DND-41 (cell line): ENCODE results near the gene TLR5.

Experiments used
- ATAC-seq: fragments of 200-7000 bp; cut with Tn5 transposase; 3 replicates; pipeline ENCODE4 v1.9.1; 2021; ENCODE audit warnings: low read depth; ENCODE audit not compliant: insufficient read depth
- DNase-seq: peaks from one replicate; pipeline ENCODE4 v3.0.0-alpha.2; 2020
- H2AFZ ChIP-seq: 2 replicates; pipeline ENCODE4 v1.6.0; 2012; ENCODE audit warnings: low read depth, low read length
- H3K27ac ChIP-seq: 2 replicates; pipeline ENCODE4 v1.5.1; 2012; ENCODE audit warnings: low read length, inconsistent platforms
- H3K27me3 ChIP-seq: fragments of 200-600 bp; sonication (generic); 2 replicates; pipeline ENCODE4 v1.6.0; 2012; ENCODE audit warnings: low read length, mild to moderate bottlenecking, inconsistent platforms; ENCODE audit not compliant: insufficient read depth, poor library complexity
- H3K36me3 ChIP-seq: 2 replicates; pipeline ENCODE4 v1.5.1; 2012; ENCODE audit warnings: low read length, inconsistent platforms; ENCODE audit not compliant: insufficient read depth
- H3K4me1 ChIP-seq: 2 replicates; pipeline ENCODE4 v1.5.1; 2012; ENCODE audit warnings: mild to moderate bottlenecking, low read length; ENCODE audit not compliant: insufficient read depth
- H3K4me2 ChIP-seq: 2 replicates; pipeline ENCODE4 v1.6.0; 2012; ENCODE audit warnings: mild to moderate bottlenecking, moderate library complexity, low read length, inconsistent platforms; ENCODE audit not compliant: insufficient read depth
- H3K4me3 ChIP-seq, 2 experiments: fragments of 200-600 bp in 1 of 2; shearing (Covaris generic) in 1 of 2; 2 replicates each; pipeline ENCODE4 v1.5.1; 2012 to 2016; ENCODE audit warnings: inconsistent platforms in 2 of 2, low read length in 2 of 2, mild to moderate bottlenecking in 2 of 2, low read depth in 1 of 2, moderate library complexity in 1 of 2
- H3K79me2 ChIP-seq: 2 replicates; pipeline ENCODE4 v1.6.0; 2012; ENCODE audit warnings: low read length, inconsistent platforms; ENCODE audit not compliant: insufficient read depth
- H3K9ac ChIP-seq: 2 replicates; pipeline ENCODE4 v1.6.0; 2012; ENCODE audit warnings: low read depth, mild to moderate bottlenecking, inconsistent platforms, low read length, moderate library complexity
- H3K9me3 ChIP-seq: 2 replicates; pipeline ENCODE4 v1.5.1; 2012; ENCODE audit warnings: low read length, moderate library complexity, mild to moderate bottlenecking, inconsistent platforms; ENCODE audit not compliant: insufficient read depth, severe bottlenecking
- H4K20me1 ChIP-seq: 2 replicates; pipeline ENCODE4 v1.6.0; 2012; ENCODE audit warnings: low read length; ENCODE audit not compliant: insufficient read depth
- EZH2 ChIP-seq: IDR thresholded peaks from 3 replicates; pipeline ENCODE4 v1.6.1; 2012; ENCODE audit warnings: borderline replicate concordance, low read depth, mild to moderate bottlenecking, moderate library complexity, low read length, inconsistent platforms; ENCODE audit not compliant: severe bottlenecking
- TF ChIP-seq, protein P1 (sequence below): IDR thresholded peaks from 2 replicates; pipeline ENCODE4 v1.5.1; 2012; ENCODE audit warnings: borderline replicate concordance, low read length, moderate library complexity, mild to moderate bottlenecking; ENCODE audit not compliant: poor library complexity, severe bottlenecking; ENCODE audit errors: extremely low read depth

Gene TLR5

DNA sequence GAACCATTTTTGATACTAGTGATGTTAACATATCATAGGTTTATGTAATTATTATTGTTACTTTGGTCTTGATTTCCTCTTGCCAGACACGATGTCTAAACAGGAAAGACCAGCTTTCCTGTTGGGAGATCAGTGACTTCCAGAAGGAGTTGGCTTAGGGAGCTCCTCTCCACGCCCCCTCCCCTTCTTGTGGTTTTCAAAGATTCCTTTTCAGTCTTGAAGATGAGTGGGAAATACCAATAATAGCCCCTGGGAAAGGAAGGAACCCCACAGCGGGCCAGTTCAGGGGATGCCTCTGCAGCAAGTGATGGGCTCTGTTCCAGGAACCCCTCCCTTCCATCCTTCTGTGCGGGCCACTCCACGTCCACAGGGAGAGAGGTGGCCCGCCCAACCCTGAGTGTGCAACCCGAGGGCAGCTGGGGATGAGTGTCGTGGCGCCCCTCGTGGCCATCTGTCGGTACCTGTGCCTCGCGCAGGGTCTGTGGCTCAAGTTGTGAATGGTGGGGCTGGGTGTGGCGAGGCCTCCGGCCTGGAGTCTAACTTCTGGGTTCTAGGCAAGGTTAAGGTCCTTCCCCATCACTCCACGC lies 65.7 kb downstream of the TLR5 start:
- Histone ChIP-seq H3K36me3 (no peaks in the 10 kb centered on the region), H3K9ac (no peak overlapping the region), H3K4me3 (no peak overlapping the region), H3K4me2 (no peak overlapping the region), H3K9me3 (no peaks in the 10 kb centered on the region), H4K20me1 (no peaks in the 10 kb centered on the region; the same call in 1 of the 2 replicates), H3K27ac (no peak overlapping the region), H3K4me1 (peaks cover 7% of the 10 kb centered on the region), H3K79me2 (no peaks in the 10 kb centered on the region), H3K27me3 (peaks cover 3% of the 10 kb centered on the region), H2AFZ (no peak overlapping the region)
- ATAC-seq (no peak), DNase-seq (no peak)
- TF ChIP-seq, protein P1, sequence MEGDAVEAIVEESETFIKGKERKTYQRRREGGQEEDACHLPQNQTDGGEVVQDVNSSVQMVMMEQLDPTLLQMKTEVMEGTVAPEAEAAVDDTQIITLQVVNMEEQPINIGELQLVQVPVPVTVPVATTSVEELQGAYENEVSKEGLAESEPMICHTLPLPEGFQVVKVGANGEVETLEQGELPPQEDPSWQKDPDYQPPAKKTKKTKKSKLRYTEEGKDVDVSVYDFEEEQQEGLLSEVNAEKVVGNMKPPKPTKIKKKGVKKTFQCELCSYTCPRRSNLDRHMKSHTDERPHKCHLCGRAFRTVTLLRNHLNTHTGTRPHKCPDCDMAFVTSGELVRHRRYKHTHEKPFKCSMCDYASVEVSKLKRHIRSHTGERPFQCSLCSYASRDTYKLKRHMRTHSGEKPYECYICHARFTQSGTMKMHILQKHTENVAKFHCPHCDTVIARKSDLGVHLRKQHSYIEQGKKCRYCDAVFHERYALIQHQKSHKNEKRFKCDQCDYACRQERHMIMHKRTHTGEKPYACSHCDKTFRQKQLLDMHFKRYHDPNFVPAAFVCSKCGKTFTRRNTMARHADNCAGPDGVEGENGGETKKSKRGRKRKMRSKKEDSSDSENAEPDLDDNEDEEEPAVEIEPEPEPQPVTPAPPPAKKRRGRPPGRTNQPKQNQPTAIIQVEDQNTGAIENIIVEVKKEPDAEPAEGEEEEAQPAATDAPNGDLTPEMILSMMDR: no peak

DNA sequence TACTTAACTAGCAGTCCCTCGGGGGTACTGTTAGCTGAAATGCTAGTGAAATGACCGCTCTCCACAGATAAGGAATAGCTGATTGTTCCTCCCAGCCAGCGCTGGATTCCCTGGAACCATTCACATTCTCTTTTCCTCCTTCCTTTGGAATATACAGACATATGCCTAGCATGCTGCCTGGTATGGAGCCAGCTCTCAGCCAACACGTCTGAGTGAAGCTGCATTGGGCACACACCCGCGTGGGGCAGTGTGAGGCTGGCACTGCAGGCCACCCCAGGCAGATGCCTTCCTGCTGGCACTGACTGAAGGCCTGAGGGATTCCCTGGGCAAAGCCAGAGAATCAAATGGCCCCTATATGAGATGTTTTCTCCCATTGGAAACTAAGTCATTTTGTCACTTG lies 66.7 kb downstream of the TLR5 start:
- Histone ChIP-seq H3K9me3 (no peaks in the 10 kb centered on the region), H2AFZ (no peak overlapping the region), H3K27me3 (peaks cover 3% of the 10 kb centered on the region), H3K27ac (no peak overlapping the region), H3K9ac (no peak overlapping the region), H3K4me1 (peaks cover 4% of the 10 kb centered on the region), H3K4me3 (no peak overlapping the region), H4K20me1 (no peaks in the 10 kb centered on the region; the same call in 1 of the 2 replicates), H3K4me2 (no peak overlapping the region), H3K79me2 (no peaks in the 10 kb centered on the region), H3K36me3 (no peaks in the 10 kb centered on the region)
- ATAC-seq: no peak
- TF ChIP-seq, protein P1: no peak
- TF ChIP-seq EZH2: no peak
- no peak for DNase-seq

DNA sequence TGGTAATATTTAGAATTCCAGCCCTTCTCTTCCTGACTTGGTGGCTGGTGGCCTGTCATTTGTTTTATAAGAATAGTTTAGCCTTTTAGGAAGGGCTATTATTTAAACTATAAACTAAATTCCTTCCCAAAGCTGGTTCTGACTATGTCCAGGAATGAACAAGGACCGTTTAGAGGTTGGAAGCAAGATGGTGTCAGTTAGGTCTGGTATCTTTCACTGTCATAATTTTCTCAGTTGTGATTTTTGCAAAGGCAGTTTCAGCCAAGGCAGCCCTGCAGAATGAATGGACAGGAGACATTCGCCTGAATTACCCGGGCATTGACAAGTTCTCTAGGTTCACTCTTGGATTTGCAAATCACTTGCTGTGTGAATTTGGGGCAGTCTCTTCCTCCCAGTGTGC lies 67.2 kb downstream of the TLR5 start:
- no peak for TF ChIP-seq EZH2
- TF ChIP-seq, protein P1: no peak
- Histone ChIP-seq H3K36me3 (no peaks in the 10 kb centered on the region), H3K4me2 (no peak overlapping the region), H3K4me3 (no peak overlapping the region), H3K9ac (no peak overlapping the region), H3K9me3 (no peaks in the 10 kb centered on the region), H3K27me3 (peaks cover 3% of the 10 kb centered on the region), H4K20me1 (no peaks in the 10 kb centered on the region; the same call in 1 of the 2 replicates), H3K79me2 (no peaks in the 10 kb centered on the region), H2AFZ (no peak overlapping the region), H3K4me1 (no peaks in the 10 kb centered on the region), H3K27ac (no peak overlapping the region)
- DNase-seq (no peak), ATAC-seq (no peak)
